ENCODE measurements around the gene SNRNP70. TPM values are rescaled to one million over a fixed set of nuclear protein-coding genes. Genes with fewer than 3 reads are reported as not detected.
"Not testable (repeated sequence)": the region's sequence is repeated elsewhere in the genome, so short reads cannot be mapped to it uniquely, and the experiment has no call there.

Gene SNRNP70
- total RNA-seq, 1 donor from 2014 or later: 300 TPM

GRCh38 chr19:49073514-49074378 lies 11.5 kb upstream of the SNRNP70 start:
- peak overlapping the region; percentile 13 for H3K27ac Mint-ChIP-seq (ENCODE audit: unreplicated experiment)

GRCh38 chr19:49074869-49075268 lies 10.4 kb upstream of the SNRNP70 start:
- TF ChIP-seq CTCF (IDR thresholded peaks at IDR 0.05; ENCODE audit: partially characterized antibody, unreplicated experiment): peak; percentile 74
- H3K9me3 Mint-ChIP-seq (ENCODE audit: unreplicated experiment); H3K4me3 Mint-ChIP-seq (ENCODE audit: unreplicated experiment); H3K27ac Mint-ChIP-seq (ENCODE audit: unreplicated experiment); H3K4me1 Mint-ChIP-seq (ENCODE audit: low read depth, unreplicated experiment): not testable (repeated sequence)
- H3K36me3 Mint-ChIP-seq (ENCODE audit: unreplicated experiment): peaks cover 17% of the 10 kb centered on the region
- DNase-seq: peak; percentile 70
- peaks cover 20% of the 10 kb centered on the region for H3K27me3 Mint-ChIP-seq (ENCODE audit: unreplicated experiment)

More at GRCh38 chr19:49073514-49074378, 11.5 kb upstream of the SNRNP70 start:
- TF ChIP-seq CTCF (IDR thresholded peaks at IDR 0.05; ENCODE audit: partially characterized antibody, unreplicated experiment): no peak
- Mint-ChIP-seq H3K4me1 (ENCODE audit: low read depth, unreplicated experiment) (no peaks in the 10 kb centered on the region), H3K4me3 (ENCODE audit: unreplicated experiment) (peak overlapping the region; percentile 43), H3K9me3 (ENCODE audit: unreplicated experiment) (peaks cover 7% of the 10 kb centered on the region), H3K27me3 (ENCODE audit: unreplicated experiment) (peaks cover 22% of the 10 kb centered on the region), H3K36me3 (ENCODE audit: unreplicated experiment) (peaks cover 18% of the 10 kb centered on the region)
- DNase-seq: peak; percentile 51

- TF ChIP-seq CTCF (IDR thresholded peaks at IDR 0.05; ENCODE audit: partially characterized antibody, unreplicated experiment): no peak
- Mint-ChIP-seq H3K9me3 (ENCODE audit: unreplicated experiment) (peaks cover 8% of the 10 kb centered on the region), H3K27ac (ENCODE audit: unreplicated experiment) (no peak overlapping the region), H3K27me3 (ENCODE audit: unreplicated experiment) (peaks cover 9% of the 10 kb centered on the region), H3K4me3 (ENCODE audit: unreplicated experiment) (no peak overlapping the region), H3K4me1 (ENCODE audit: low read depth, unreplicated experiment) (peaks cover 4% of the 10 kb centered on the region), H3K36me3 (ENCODE audit: unreplicated experiment) (no peaks in the 10 kb centered on the region)
- DNase-seq: no peak
These were observed 4.9 kb upstream of the SNRNP70 start for GRCh38 chr19:49080392-49080791.

- no peak for TF ChIP-seq CTCF (IDR thresholded peaks at IDR 0.05; ENCODE audit: partially characterized antibody, unreplicated experiment)
- H3K4me1 Mint-ChIP-seq (ENCODE audit: low read depth, unreplicated experiment): peaks cover 4% of the 10 kb centered on the region
- H3K27ac Mint-ChIP-seq (ENCODE audit: unreplicated experiment): no peak overlapping the region
- H3K4me3 Mint-ChIP-seq (ENCODE audit: unreplicated experiment): no peak overlapping the region
- DNase-seq: no peak
- peaks cover 10% of the 10 kb centered on the region for H3K27me3 Mint-ChIP-seq (ENCODE audit: unreplicated experiment)
- H3K36me3 Mint-ChIP-seq (ENCODE audit: unreplicated experiment): no peaks in the 10 kb centered on the region
- H3K9me3 Mint-ChIP-seq (ENCODE audit: unreplicated experiment): peaks cover 13% of the 10 kb centered on the region
These were observed 4.0 kb upstream of the SNRNP70 start for GRCh38 chr19:49081273-49081672.

Data from glutamatergic neuron (in vitro differentiated cells).